Thymus (tissue), 11 donors: ENCODE measurements around the gene ZNF764. TPM values are rescaled to one million over a fixed set of nuclear protein-coding genes. Genes with fewer than 3 reads are reported as not detected.
"Not testable (repeated sequence)": the region's sequence is repeated elsewhere in the genome, so short reads cannot be mapped to it uniquely, and the experiment has no call there.

ENCODE experiments used
- DNase-seq, 9 donors: peaks; one replicate each; pipeline ENCODE4 v3.0.0-alpha.2; 2013; ENCODE audit warnings: low spot score in 9 of 9, low read depth in 6 of 9, missing footprints in 1 of 9
- H3K27ac ChIP-seq, 2 donors: one replicate each; pipeline ENCODE4 v1.5.1; 2013; ENCODE audit warnings: control low read depth in 1 of 2, low read depth in 1 of 2, low read length in 1 of 2, mild to moderate bottlenecking in 1 of 2, moderate library complexity in 1 of 2
- H3K27me3 ChIP-seq, 2 donors: one replicate each; pipeline ENCODE4 v1.5.1; 2013; ENCODE audit warnings: low read length in 1 of 2; ENCODE audit not compliant: control insufficient read depth in 2 of 2, insufficient read depth in 1 of 2
- H3K36me3 ChIP-seq, 2 donors: one replicate each; pipeline ENCODE4 v1.5.1; 2013; ENCODE audit warnings: low read length in 1 of 2, mild to moderate bottlenecking in 1 of 2, moderate library complexity in 1 of 2; ENCODE audit not compliant: control insufficient read depth in 2 of 2, insufficient read depth in 2 of 2
- H3K4me1 ChIP-seq, 2 donors: one replicate each; pipeline ENCODE4 v1.5.1; 2013; ENCODE audit warnings: low read length in 2 of 2; ENCODE audit not compliant: control insufficient read depth in 2 of 2, insufficient read depth in 2 of 2
- H3K4me3 ChIP-seq, 2 donors: one replicate each; pipeline ENCODE4 v1.5.1; 2013; ENCODE audit warnings: low read length in 2 of 2, control low read depth in 1 of 2, mild to moderate bottlenecking in 1 of 2
- H3K9me3 ChIP-seq, 2 donors: one replicate each; pipeline ENCODE4 v1.5.1; 2013; ENCODE audit warnings: low read length in 1 of 2, mild to moderate bottlenecking in 1 of 2; ENCODE audit not compliant: control insufficient read depth in 2 of 2, insufficient read depth in 1 of 2
- WGBS: extraction: QIAGEN DNeasy Blood & Tissue Kit; methylation state at CpG from one replicate; pipeline ENCODE4 v1.1.7; 2013; 5-methylcytosine and 5-hydroxymethylcytosine counted together
- polyA plus RNA-seq: library from polyadenylated mRNA; stranded (reverse); fragments of 200-250 nt; gene quantifications from one replicate; pipeline ENCODE4 v1.2.3, GENCODE V29; 2013
- total RNA-seq: library from RNA; stranded (reverse); fragments of 120-200 nt; gene quantifications from one replicate; pipeline ENCODE4 v1.2.4, GENCODE V29; 2013
- donor health status: healthy.

ZNF764 gene
- total and polyA plus RNA-seq, 2 donors, result 5.7 to 8.3 TPM

GRCh38 chr16:30541502-30542329 is 16.5 kb downstream of the ZNF764 start:
- peaks cover 7 to 8% of the 10 kb centered on the region in 2 donors for H3K36me3 ChIP-seq
- H3K27ac ChIP-seq, result no peak overlapping the region
- peaks cover 0 to 3% of the 10 kb centered on the region in 2 donors for H3K4me1 ChIP-seq
- no peak for DNase-seq
- H3K4me3 ChIP-seq, result no peak overlapping the region
- 97% methylated on average over 10 of the region's 10 CpGs for WGBS
- H3K9me3 ChIP-seq, result no peaks in the 10 kb centered on the region
- H3K27me3 ChIP-seq, result no peaks in the 10 kb centered on the region

- not testable (repeated sequence) for DNase-seq, H3K36me3 ChIP-seq, H3K4me1 ChIP-seq, H3K27ac ChIP-seq, H3K27me3 ChIP-seq, H3K4me3 ChIP-seq, H3K9me3 ChIP-seq
- 96% methylated on average over 9 of the region's 9 CpGs for WGBS
Observed at GRCh38 chr16:30540916-30541464, 17.2 kb downstream of the ZNF764 start.

GRCh38 chr16:30539986-30540526 is 18.1 kb downstream of the ZNF764 start:
- H3K4me3 ChIP-seq, H3K27ac ChIP-seq, H3K36me3 ChIP-seq, DNase-seq, H3K9me3 ChIP-seq, H3K27me3 ChIP-seq: not testable (repeated sequence)
- WGBS, result 97% methylated on average over 13 of the region's 13 CpGs
- peaks cover 3 to 17% of the 10 kb centered on the region in 2 donors for H3K4me1 ChIP-seq

- H3K4me3 ChIP-seq, result no peak overlapping the region
- DNase-seq, result no peak
- peaks cover 7 to 8% of the 10 kb centered on the region in 2 donors for H3K36me3 ChIP-seq
- H3K9me3 ChIP-seq, result peaks cover 0 to 7% of the 10 kb centered on the region in 2 donors
- H3K27me3 ChIP-seq, result no peaks in the 10 kb centered on the region
- WGBS, result 96% methylated on average over 8 of the region's 8 CpGs
- peaks cover 3 to 19% of the 10 kb centered on the region in 2 donors for H3K4me1 ChIP-seq
- no peak overlapping the region for H3K27ac ChIP-seq
Observed at GRCh38 chr16:30539000-30539964, 18.9 kb downstream of the ZNF764 start.

GRCh38 chr16:30536391-30537024 is 21.7 kb downstream of the ZNF764 start:
- Histone ChIP-seq H3K27ac (peak overlapping the region in 1 of 2 donors; percentile 99), H3K36me3 (peaks cover 17 to 18% of the 10 kb centered on the region in 2 donors), H3K4me1 (peaks cover 12 to 31% of the 10 kb centered on the region in 2 donors)
- H3K9me3 ChIP-seq, H3K4me3 ChIP-seq, H3K27me3 ChIP-seq, DNase-seq: not testable (repeated sequence)
- 97% methylated on average over 13 of the region's 13 CpGs for WGBS

- H3K27ac ChIP-seq, result peak overlapping the region; percentile 95 to 99
Observed at GRCh38 chr16:30535777-30536190, 22.4 kb downstream of the ZNF764 start.

GRCh38 chr16:30535106-30535776 is 22.9 kb downstream of the ZNF764 start:
- peak in 2 of 9 donors; percentile 41 to 68 for DNase-seq
- Histone ChIP-seq H3K27ac (peak overlapping the region; percentile 95 to 99), H3K27me3 (no peaks in the 10 kb centered on the region), H3K36me3 (peaks cover 22 to 24% of the 10 kb centered on the region in 2 donors), H3K4me1 (peaks cover 12 to 31% of the 10 kb centered on the region in 2 donors), H3K4me3 (peak overlapping the region; percentile 90 to 96), H3K9me3 (peaks cover 0 to 7% of the 10 kb centered on the region in 2 donors)
- WGBS, result 2% methylated on average over 18 of the region's 18 CpGs

More at GRCh38 chr16:30535777-30536190, 22.4 kb downstream of the ZNF764 start:
- Histone ChIP-seq H3K4me3 (peak overlapping the region; percentile 90 to 96), H3K27me3 (no peaks in the 10 kb centered on the region), H3K4me1 (peaks cover 12 to 31% of the 10 kb centered on the region in 2 donors), H3K36me3 (peaks cover 21 to 22% of the 10 kb centered on the region in 2 donors), H3K9me3 (peaks cover 0 to 7% of the 10 kb centered on the region in 2 donors)
- whole genome bisulfite sequencing, result 30% methylated on average over 12 of the region's 12 CpGs
- DNase-seq, result peak in 6 of 9 donors; percentile 46 to 84 (median 67)
